Kidney (tissue), 14 donors: Measurements from ENCODE around the gene SLC39A6. TPM values are rescaled to one million over a fixed set of nuclear protein-coding genes. Genes with fewer than 3 reads are reported as not detected.

Experiments
- DNase-seq, 5 donors: peaks; one replicate each; pipeline ENCODE4 v3.0.0-alpha.2; 2013 to 2020
- FAIRE-seq: peaks from 2 replicates; lab custom pipeline; 2012; peaks lifted over from hg19 to GRCh38; lab: Jason Lieb, UNC
- H3K27ac ChIP-seq, 2 donors: one replicate each; pipeline ENCODE4 v1.7.0; 2013; ENCODE audit warnings: low read depth in 2 of 2, low read length in 2 of 2, inconsistent platforms in 1 of 2
- H3K27me3 ChIP-seq: one replicate; pipeline ENCODE4 v1.7.1; 2013; ENCODE audit warnings: low read length, inconsistent platforms; ENCODE audit not compliant: control insufficient read depth, insufficient read depth
- H3K36me3 ChIP-seq, 3 donors: one replicate each; pipeline versions ENCODE4 v1.7.0 to v1.7.1; 2013; ENCODE audit warnings: low read length in 3 of 3, control low read depth in 1 of 3, inconsistent platforms in 1 of 3; ENCODE audit not compliant: insufficient read depth in 3 of 3, control insufficient read depth in 2 of 3
- H3K4me1 ChIP-seq, 3 donors: one replicate each; pipeline versions ENCODE4 v1.7.0 to v1.7.1; 2013; ENCODE audit warnings: low read length in 3 of 3, inconsistent platforms in 1 of 3, low read depth in 1 of 3; ENCODE audit not compliant: control insufficient read depth in 2 of 3, insufficient read depth in 2 of 3
- H3K4me3 ChIP-seq, 3 donors: one replicate each; pipeline versions ENCODE4 v1.7.0 to v1.8.1; 2013; ENCODE audit warnings: low read length in 3 of 3, control low read depth in 1 of 3, inconsistent platforms in 1 of 3
- H3K9ac ChIP-seq, 3 donors: one replicate each; pipeline versions ENCODE4 v1.7.0 to v1.7.1; 2013; ENCODE audit warnings: low read length in 3 of 3, control low read depth in 1 of 3, inconsistent platforms in 1 of 3
- H3K9me3 ChIP-seq, 3 donors: one replicate each; pipeline versions ENCODE4 v1.7.0 to v1.7.1; 2013; ENCODE audit warnings: low read length in 3 of 3, control low read depth in 1 of 3, inconsistent platforms in 1 of 3; ENCODE audit not compliant: control insufficient read depth in 2 of 3, insufficient read depth in 1 of 3
- CTCF ChIP-seq: IDR thresholded peaks from 3 replicates; pipeline ENCODE4 v1.5.1; 2012; ENCODE audit warnings: mild to moderate bottlenecking, moderate library complexity, borderline replicate concordance; ENCODE audit not compliant: insufficient read depth; ENCODE audit errors: extremely low read depth
- intact Hi-C: fragments of 100-400 bp; cut with DNase I; formaldehyde crosslinking; loops from one replicate; pipeline ENCODE4 v1.11.1; 2022
- polyA plus RNA-seq: library from polyadenylated mRNA; stranded (reverse); fragments of 350-450 nt; fragmentation: Illumina TruSeq; extraction: RNeasy Lipid Tissue Mini Kit (QIAGEN cat#74804); gene quantifications from one replicate; pipeline ENCODE4 v1.2.3, GENCODE V29; 2014; ENCODE audit warnings: low read depth, low replicate concordance; ENCODE audit not compliant: insufficient read depth
- total RNA-seq: library from RNA; stranded (reverse); fragmentation: NEBNext Ultra II Directional; extraction: Animal tissue kit (Norgen Biotek cat#: 25700); gene quantifications from one replicate; pipeline ENCODE4 v1.2.1, GENCODE V29; 2021
- donor health status: control.
- donor health status: control.
- donor health status: control.
- donor health status: control.
- donor health status: control.
- donor health status: DM: yes; HTN: yes; CAD: no.
- donor health status: Normal renal cell carcinoma (clear cell type).

The SLC39A6 gene
- total and polyA plus RNA-seq, 2 donors from 2014 or later, result 27.3 to 44.7 TPM

- no peak for TF ChIP-seq CTCF
- Histone ChIP-seq H3K36me3 (peaks cover 9 to 44% (median 31%) of the 10 kb centered on the region in 3 donors), H3K4me3 (no peak overlapping the region), H3K4me1 (no peaks in the 10 kb centered on the region), H3K9me3 (no peaks in the 10 kb centered on the region), H3K27ac (no peak overlapping the region), H3K9ac (no peak overlapping the region), H3K27me3 (no peaks in the 10 kb centered on the region)
- DNase-seq, result no peak
- intact Hi-C loops, result no loop called here
- FAIRE-seq, result no peak
Observed at GRCh38 chr18:36149514-36150289, 20.6 kb upstream of the SLC39A6 start.

GRCh38 chr18:36143391-36143790 is 14.3 kb upstream of the SLC39A6 start:
- Histone ChIP-seq H3K27ac (no peak overlapping the region), H3K27me3 (no peaks in the 10 kb centered on the region), H3K9me3 (no peaks in the 10 kb centered on the region), H3K9ac (no peak overlapping the region), H3K4me3 (no peak overlapping the region), H3K4me1 (no peaks in the 10 kb centered on the region), H3K36me3 (peaks cover 6 to 43% (median 24%) of the 10 kb centered on the region in 3 donors)
- FAIRE-seq (no peak), DNase-seq (no peak)
- TF ChIP-seq CTCF, result no peak
- intact Hi-C loops, result no loop called here

- no peak for TF ChIP-seq CTCF
- intact Hi-C loops, result no loop called here
- no peak for FAIRE-seq
- H3K27ac ChIP-seq, result no peak overlapping the region
- no peak for DNase-seq
- peaks cover 6 to 47% (median 31%) of the 10 kb centered on the region in 3 donors for H3K36me3 ChIP-seq
- H3K9me3 ChIP-seq, result no peaks in the 10 kb centered on the region
- H3K9ac ChIP-seq, result no peak overlapping the region
- no peaks in the 10 kb centered on the region for H3K27me3 ChIP-seq
- H3K4me3 ChIP-seq, result no peak overlapping the region
- no peaks in the 10 kb centered on the region for H3K4me1 ChIP-seq
Observed at GRCh38 chr18:36142751-36143150, 13.6 kb upstream of the SLC39A6 start.
